HepG2 (cell line): ENCODE data around the gene OBSL1. TPM values are rescaled to one million over a fixed set of nuclear protein-coding genes. Genes with fewer than 3 reads are reported as not detected.

Experiments
- ATAC-seq: fragments of 200-7000 bp; cut with Tn5 transposase; 3 replicates; pipeline ENCODE4 v1.9.1; 2020; ENCODE audit warnings: mild to moderate bottlenecking, moderate library complexity
- BruUV-seq: library from RNA; stranded (reverse); fragments of 400-500 nt; replicated peaks from 2 replicates; lab custom pipeline; 2021; lab: Mats Ljungman, UMichigan
- CTCF ChIA-PET: fragments of 300-600 bp; formaldehyde crosslinking; extraction: SDS; loops from one replicate; lab custom pipeline; 2021; ENCODE audit warnings: low total read pairs, inconsistent platforms, low intra/inter-chr PET ratio; lab: Yijun Ruan, JAX
- POLR2A ChIA-PET: fragments of 350-600 bp; sonication (Branson Sonifier 250); formaldehyde crosslinking; loops from one replicate; lab custom pipeline; 2020; ENCODE audit warnings: antibody characterized with exemption, inconsistent platforms; lab: Yijun Ruan, JAX
- DNase-seq: peaks from one replicate; pipeline ENCODE4 v3.0.0-alpha.2; 2015; ENCODE audit warnings: low spot score
- FAIRE-seq: peaks from 3 replicates; lab custom pipeline; 2011; peaks lifted over from hg19 to GRCh38; lab: Jason Lieb, UNC
- H2AFZ ChIP-seq: one replicate; pipeline ENCODE4 v1.6.1; 2011; ENCODE audit warnings: low read length, inconsistent platforms
- H3K27ac ChIP-seq: fragments of 300-600 bp; 3 replicates; pipeline ENCODE4 v1.8.0; 2011; ENCODE audit warnings: mixed run types, mild to moderate bottlenecking, mixed read lengths, low read length, inconsistent platforms; ENCODE audit not compliant: insufficient read depth; ENCODE audit errors: extremely low read length
- H3K27me3 ChIP-seq, 2 experiments: fragments of 200-600 bp in 1 of 2; 2 replicates in 1 of 2; 3 replicates in 1 of 2; pipeline versions ENCODE4 v1.6.0 to v1.8.0; 2011; ENCODE audit warnings: low read length in 2 of 2, mild to moderate bottlenecking in 2 of 2, moderate library complexity in 2 of 2, inconsistent platforms in 1 of 2; ENCODE audit not compliant: insufficient read depth in 2 of 2, control insufficient read depth in 1 of 2
- H3K36me3 ChIP-seq, 2 experiments: fragments of 200-600 bp in 1 of 2; replicated peaks in 1 of 2; 2 replicates in 1 of 2; 3 replicates in 1 of 2; pipeline versions ENCODE4 v1.5.1 to v1.8.0; 2011; ENCODE audit warnings: low read length in 2 of 2, inconsistent platforms in 1 of 2; ENCODE audit not compliant: insufficient read depth in 2 of 2, control insufficient read depth in 1 of 2
- H3K4me1 ChIP-seq: 2 replicates; pipeline ENCODE4 v1.5.1; 2012; ENCODE audit warnings: low read length, inconsistent platforms; ENCODE audit not compliant: insufficient read depth
- H3K4me2 ChIP-seq: 2 replicates; pipeline ENCODE4 v1.6.0; 2011; ENCODE audit warnings: low read depth, low read length, inconsistent platforms
- H3K4me3 ChIP-seq, 3 experiments: fragments of 200-600 bp in 1 of 3; sonication (generic), shearing (Covaris generic) in 1 of 3; replicated peaks in 1 of 3; 2 replicates each; pipeline ENCODE4 v1.5.1; 2011 to 2016; ENCODE audit warnings: low read length in 3 of 3, inconsistent platforms in 2 of 3, low read depth in 2 of 3, mild to moderate bottlenecking in 2 of 3, control low read depth in 1 of 3, mixed read lengths in 1 of 3; ENCODE audit not compliant: insufficient read depth in 1 of 3
- H3K79me2 ChIP-seq: one replicate; pipeline ENCODE4 v1.6.1; 2011; ENCODE audit warnings: low read length, inconsistent platforms; ENCODE audit not compliant: insufficient read depth
- H3K9ac ChIP-seq: 2 replicates; pipeline ENCODE4 v1.6.0; 2011; ENCODE audit warnings: mild to moderate bottlenecking, low read depth, low read length, inconsistent platforms; ENCODE audit not compliant: insufficient read depth
- H3K9me3 ChIP-seq: 2 replicates; pipeline ENCODE4 v1.5.1; 2012; ENCODE audit warnings: mild to moderate bottlenecking, low read length
- H4K20me1 ChIP-seq: 2 replicates; pipeline ENCODE4 v1.6.0; 2011; ENCODE audit warnings: inconsistent platforms, mild to moderate bottlenecking, low read length, moderate library complexity; ENCODE audit not compliant: insufficient read depth
- ATF7 ChIP-seq, 2 experiments: fragments of 450-650 bp in 1 of 2; sonication (generic) in 1 of 2; formaldehyde crosslinking in 1 of 2; IDR thresholded peaks; 2 replicates each; pipeline versions ENCODE4 v1.4.0 to v1.6.1; 2016 to 2020; ENCODE audit warnings: antibody characterized with exemption in 1 of 2, mild to moderate bottlenecking in 1 of 2, missing genetic modification reagents in 1 of 2
- HOXD1 ChIP-seq: sonication (generic); formaldehyde crosslinking; IDR thresholded peaks from 2 replicates; pipeline ENCODE4 v1.5.0; 2020; ENCODE audit warnings: missing genetic modification reagents
- IRF2 ChIP-seq: IDR thresholded peaks from 2 replicates; pipeline ENCODE4 v1.6.1; 2018; ENCODE audit warnings: missing genetic modification reagents, missing compliant biosample characterization
- KDM6A ChIP-seq: IDR thresholded peaks from 2 replicates; pipeline ENCODE4 v1.6.1; 2016; ENCODE audit warnings: low read depth
- KLF11 ChIP-seq: IDR thresholded peaks from 2 replicates; pipeline ENCODE4 v1.6.1; 2016; ENCODE audit warnings: missing compliant biosample characterization
- MEIS2 ChIP-seq: sonication (generic); formaldehyde crosslinking; IDR thresholded peaks from 2 replicates; pipeline ENCODE4 v1.9.0; 2021; ENCODE audit warnings: mild to moderate bottlenecking, missing genetic modification reagents
- NR2F1 ChIP-seq, 2 experiments: fragments of 450-650 bp in 1 of 2; formaldehyde crosslinking in 1 of 2; IDR thresholded peaks; 2 replicates each; pipeline versions ENCODE4 v1.5.0 to v1.6.1; 2016 to 2020; ENCODE audit warnings: mild to moderate bottlenecking in 1 of 2, missing compliant biosample characterization in 1 of 2, missing genetic modification reagents in 1 of 2, moderate library complexity in 1 of 2
- RBFOX2 ChIP-seq: fragments of 200-400 bp; formaldehyde crosslinking; IDR thresholded peaks from 2 replicates; pipeline ENCODE4 v1.6.1; 2017; ENCODE audit warnings: low read depth, mild to moderate bottlenecking, low read length
- TBX3 ChIP-seq: fragments of 450-650 bp; IDR thresholded peaks from 2 replicates; pipeline ENCODE4 v1.6.1; 2017; ENCODE audit warnings: antibody characterized with exemption, mild to moderate bottlenecking, inconsistent platforms, borderline replicate concordance
- ZNF124 ChIP-seq: sonication (generic); formaldehyde crosslinking; IDR thresholded peaks from 2 replicates; pipeline ENCODE4 v1.4.0; 2020; ENCODE audit warnings: missing genetic modification reagents
- ZNF280B ChIP-seq: sonication (generic); formaldehyde crosslinking; IDR thresholded peaks from 2 replicates; pipeline ENCODE4 v1.5.0; 2020; ENCODE audit warnings: missing genetic modification reagents, mild to moderate bottlenecking, borderline replicate concordance
- ZNF34 ChIP-seq: sonication (generic); formaldehyde crosslinking; IDR thresholded peaks from 2 replicates; pipeline ENCODE4 v1.4.0; 2020; ENCODE audit warnings: mild to moderate bottlenecking, missing genetic modification reagents, borderline replicate concordance
- ZNF629 ChIP-seq: sonication (generic); formaldehyde crosslinking; conservative IDR thresholded peaks from 2 replicates; pipeline ENCODE4 v1.5.0; 2020; ENCODE audit warnings: missing genetic modification reagents
- WGBS: methylation state at CpG from one replicate; pipeline ENCODE4 v1.1.6; 2017; ENCODE audit warnings: low lambda C conversion rate; 5-methylcytosine and 5-hydroxymethylcytosine counted together
- in situ Hi-C: cut with HindIII; loops from 2 replicates; pipeline ENCODE4 v1.10.0; 2017; ENCODE audit warnings: low pct_unique_long_range_greater_than_20kb; ENCODE audit not compliant: extremely low pct_ligation_motif_present
- intact Hi-C: fragments of 100-400 bp; cut with micrococcal nuclease; formaldehyde crosslinking; loops from one replicate; pipeline ENCODE4 v1.10.0; 2022; ENCODE audit not compliant: unreplicated experiment
- polyA plus RNA-seq, 8 experiments: library from polyadenylated mRNA; depleted of rRNA in 3 of 8; stranded (reverse) in 7 of 8; unstranded in 1 of 8; fragments of >200 nt; fragmentation: Illumina TruSeq in 4 of 8; extraction: Trizol in 4 of 8; gene quantifications; 2 replicates each; pipeline versions ENCODE4 v1.2.1 to v1.2.3, GENCODE V29; 2011 to 2016; ENCODE audit warnings: low read depth in 4 of 8, missing spikeins in 1 of 8, mixed read lengths in 1 of 8; ENCODE audit not compliant: insufficient read depth in 1 of 8
- total RNA-seq, 5 experiments: library from RNA; depleted of rRNA; stranded (reverse); fragments of >200 nt; fragmentation: Illumina TruSeq; extraction: Trizol; gene quantifications; 2 replicates each; pipeline ENCODE4 v1.2.3, GENCODE V29; 2016; ENCODE audit warnings: low read depth in 1 of 5
- TF ChIP-seq, protein P1 (sequence below): sonication (generic); formaldehyde crosslinking; conservative IDR thresholded peaks from 2 replicates; pipeline ENCODE4 v1.8.0; 2022; ENCODE audit warnings: mild to moderate bottlenecking, moderate library complexity, missing genetic modification reagents
- TF ChIP-seq, protein P2 (sequence below): sonication (generic); formaldehyde crosslinking; conservative IDR thresholded peaks from 2 replicates; pipeline ENCODE4 v1.4.0; 2020; ENCODE audit warnings: missing genetic modification reagents
- TF ChIP-seq, protein P3 (sequence below): sonication (generic); formaldehyde crosslinking; IDR thresholded peaks from 2 replicates; pipeline ENCODE4 v1.5.1; 2020; ENCODE audit warnings: missing genetic modification reagents, mild to moderate bottlenecking, borderline replicate concordance

The OBSL1 gene
- total and polyA plus RNA-seq, 2 of the 13 experiments (the other 11 are each of a cell fraction or from before 2014, with no cell fraction given) = 86.7 to 218 TPM

DNA sequence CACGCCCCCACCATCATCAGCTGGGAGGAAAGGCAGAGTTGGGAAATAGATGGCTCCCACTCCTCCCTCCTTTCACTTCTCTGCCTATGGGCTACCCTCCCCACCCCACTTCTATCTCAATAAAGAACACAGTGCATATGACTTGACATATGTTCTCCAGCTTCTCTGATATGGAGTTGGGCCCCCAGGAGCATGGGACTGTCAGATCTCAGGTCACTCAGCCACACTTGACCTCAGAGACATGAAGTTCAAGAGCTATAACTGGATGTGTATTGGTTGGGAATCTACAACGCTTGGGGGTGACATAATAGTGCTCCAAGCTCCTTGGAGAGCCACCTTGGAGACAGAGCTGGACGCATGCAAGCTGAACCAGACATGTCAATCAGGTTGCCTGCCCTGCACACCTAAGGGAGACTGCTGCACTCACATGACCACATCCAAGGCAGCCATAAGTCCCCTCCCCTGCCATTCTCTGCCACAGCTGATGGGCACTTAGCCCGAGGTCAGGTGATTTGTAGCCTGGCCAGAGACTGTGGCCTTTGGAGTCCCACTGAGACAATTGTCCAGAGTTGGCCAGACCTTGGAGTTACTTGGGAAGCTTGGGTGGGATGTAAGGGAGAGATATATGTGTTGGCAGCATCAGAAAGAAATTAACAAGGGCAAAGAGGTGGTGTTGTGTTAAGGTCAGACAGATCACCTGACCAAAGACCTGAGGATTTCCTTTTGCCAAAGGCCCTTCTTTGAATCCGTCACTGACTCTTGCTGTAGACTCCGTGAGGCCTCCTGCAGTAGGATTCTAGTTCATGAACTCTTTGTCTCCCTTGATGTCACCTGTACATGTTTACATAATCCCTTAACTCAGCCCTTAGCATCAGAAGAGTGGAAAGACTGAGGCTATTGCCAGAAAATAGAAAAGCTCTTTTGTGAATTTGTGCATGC is 4.5 kb upstream of the OBSL1 start:
- ChIA-PET CTCF (interaction anchor here (1.8 kb wide), 1 partner anchor 66 kb away, joined by 5 read pairs; no protein-coding TSS in a partner anchor), POLR2A (interaction anchor here (0.6 to 5.5 kb wide), 7 partner anchors 13 to 205 kb away, joined by 3 to 82 read pairs (median 6); partner anchors contain the start of genes CHPF, GMPPA, STK11IP and TMEM198)
- H2AFZ ChIP-seq = no peak overlapping the region
- intact Hi-C loops = loop anchor here (1.0 to 5.0 kb wide), 2 partner anchors 33 to 51 kb away; partner anchors contain the start of genes CHPF and SLC4A3
- no peaks in the 10 kb centered on the region for H4K20me1 ChIP-seq
- BruUV-seq = no TSS peak
- H3K9ac ChIP-seq = peak overlapping the region; percentile 65
- DNase-seq (peak; percentile 79), ATAC-seq (peak; percentile 4), FAIRE-seq (peak; percentile 47)
- H3K4me3 ChIP-seq = peak overlapping the region in 2 of 3 experiments; percentile 15 to 45; a peak in 3 of 6 replicates
- WGBS = 37% methylated on average over 6 of the region's 6 CpGs
- no peaks in the 10 kb centered on the region for H3K36me3 ChIP-seq
- H3K9me3 ChIP-seq = no peaks in the 10 kb centered on the region
- peak overlapping the region; percentile 79 for H3K4me2 ChIP-seq
- H3K4me1 ChIP-seq = peaks cover 82% of the 10 kb centered on the region
- no peaks in the 10 kb centered on the region for H3K27me3 ChIP-seq
- H3K27ac ChIP-seq = peak overlapping the region; percentile 86
- H3K79me2 ChIP-seq = peaks cover 2% of the 10 kb centered on the region
- in situ Hi-C loops = no loop called here
- TF ChIP-seq HOXD1 (CRISPR knock-in tag) (peak; percentile 55; the same call in 1 of the 2 replicates), KDM6A (CRISPR knock-in tag) (peak; percentile 25; the same call in 1 of the 2 replicates), NR2F1 (CRISPR knock-in tag; IDR thresholded peaks at IDR 0.05) (0 out of 4 replicates have a peak, but pooled peaks of 1 of the 2 experiments have one; percentile 27), RBFOX2 (peak; percentile 55; the same call in 1 of the 2 replicates), ZNF280B (CRISPR knock-in tag) (no peak), ZNF629 (CRISPR knock-in tag) (peak; percentile 71), IRF2 (CRISPR knock-in tag) (no peak), ZNF124 (no peak), ZNF34 (CRISPR knock-in tag) (no peak), TBX3 (no peak), MEIS2 (CRISPR knock-in tag) (0 out of 2 replicates have a peak, but pooled peaks have one; percentile 34), KLF11 (CRISPR knock-in tag) (0 out of 2 replicates have a peak, but pooled peaks have one; percentile 21), ATF7 (IDR thresholded peaks at IDR 0.05) (no peak), ATF7 (CRISPR knock-in tag; IDR thresholded peaks at IDR 0.05) (no peak; the same call in 1 of the 2 replicates)
- TF ChIP-seq, protein P1, sequence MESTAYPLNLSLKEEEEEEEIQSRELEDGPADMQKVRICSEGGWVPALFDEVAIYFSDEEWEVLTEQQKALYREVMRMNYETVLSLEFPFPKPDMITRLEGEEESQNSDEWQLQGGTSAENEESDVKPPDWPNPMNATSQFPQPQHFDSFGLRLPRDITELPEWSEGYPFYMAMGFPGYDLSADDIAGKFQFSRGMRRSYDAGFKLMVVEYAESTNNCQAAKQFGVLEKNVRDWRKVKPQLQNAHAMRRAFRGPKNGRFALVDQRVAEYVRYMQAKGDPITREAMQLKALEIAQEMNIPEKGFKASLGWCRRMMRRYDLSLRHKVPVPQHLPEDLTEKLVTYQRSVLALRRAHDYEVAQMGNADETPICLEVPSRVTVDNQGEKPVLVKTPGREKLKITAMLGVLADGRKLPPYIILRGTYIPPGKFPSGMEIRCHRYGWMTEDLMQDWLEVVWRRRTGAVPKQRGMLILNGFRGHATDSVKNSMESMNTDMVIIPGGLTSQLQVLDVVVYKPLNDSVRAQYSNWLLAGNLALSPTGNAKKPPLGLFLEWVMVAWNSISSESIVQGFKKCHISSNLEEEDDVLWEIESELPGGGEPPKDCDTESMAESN (CRISPR knock-in tag) = no peak
- TF ChIP-seq, protein P2, sequence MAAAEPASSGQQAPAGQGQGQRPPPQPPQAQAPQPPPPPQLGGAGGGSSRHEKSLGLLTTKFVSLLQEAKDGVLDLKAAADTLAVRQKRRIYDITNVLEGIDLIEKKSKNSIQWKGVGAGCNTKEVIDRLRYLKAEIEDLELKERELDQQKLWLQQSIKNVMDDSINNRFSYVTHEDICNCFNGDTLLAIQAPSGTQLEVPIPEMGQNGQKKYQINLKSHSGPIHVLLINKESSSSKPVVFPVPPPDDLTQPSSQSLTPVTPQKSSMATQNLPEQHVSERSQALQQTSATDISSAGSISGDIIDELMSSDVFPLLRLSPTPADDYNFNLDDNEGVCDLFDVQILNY (CRISPR knock-in tag) = no peak
- TF ChIP-seq, protein P3, sequence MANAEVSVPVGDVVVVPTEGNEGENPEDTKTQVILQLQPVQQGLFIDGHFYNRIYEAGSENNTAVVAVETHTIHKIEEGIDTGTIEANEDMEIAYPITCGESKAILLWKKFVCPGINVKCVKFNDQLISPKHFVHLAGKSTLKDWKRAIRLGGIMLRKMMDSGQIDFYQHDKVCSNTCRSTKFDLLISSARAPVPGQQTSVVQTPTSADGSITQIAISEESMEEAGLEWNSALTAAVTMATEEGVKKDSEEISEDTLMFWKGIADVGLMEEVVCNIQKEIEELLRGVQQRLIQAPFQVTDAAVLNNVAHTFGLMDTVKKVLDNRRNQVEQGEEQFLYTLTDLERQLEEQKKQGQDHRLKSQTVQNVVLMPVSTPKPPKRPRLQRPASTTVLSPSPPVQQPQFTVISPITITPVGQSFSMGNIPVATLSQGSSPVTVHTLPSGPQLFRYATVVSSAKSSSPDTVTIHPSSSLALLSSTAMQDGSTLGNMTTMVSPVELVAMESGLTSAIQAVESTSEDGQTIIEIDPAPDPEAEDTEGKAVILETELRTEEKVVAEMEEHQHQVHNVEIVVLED (CRISPR knock-in tag) = no peak
